Measurements from ENCODE around the gene MSRB1. TPM values are rescaled to one million over a fixed set of nuclear protein-coding genes. Genes with fewer than 3 reads are reported as not detected.

Gene MSRB1
- total and polyA plus RNA-seq, 2 of the 13 experiments (the other 11 are each of a cell fraction or from before 2014, with no cell fraction given): 32.1 to 75.4 TPM

DNA sequence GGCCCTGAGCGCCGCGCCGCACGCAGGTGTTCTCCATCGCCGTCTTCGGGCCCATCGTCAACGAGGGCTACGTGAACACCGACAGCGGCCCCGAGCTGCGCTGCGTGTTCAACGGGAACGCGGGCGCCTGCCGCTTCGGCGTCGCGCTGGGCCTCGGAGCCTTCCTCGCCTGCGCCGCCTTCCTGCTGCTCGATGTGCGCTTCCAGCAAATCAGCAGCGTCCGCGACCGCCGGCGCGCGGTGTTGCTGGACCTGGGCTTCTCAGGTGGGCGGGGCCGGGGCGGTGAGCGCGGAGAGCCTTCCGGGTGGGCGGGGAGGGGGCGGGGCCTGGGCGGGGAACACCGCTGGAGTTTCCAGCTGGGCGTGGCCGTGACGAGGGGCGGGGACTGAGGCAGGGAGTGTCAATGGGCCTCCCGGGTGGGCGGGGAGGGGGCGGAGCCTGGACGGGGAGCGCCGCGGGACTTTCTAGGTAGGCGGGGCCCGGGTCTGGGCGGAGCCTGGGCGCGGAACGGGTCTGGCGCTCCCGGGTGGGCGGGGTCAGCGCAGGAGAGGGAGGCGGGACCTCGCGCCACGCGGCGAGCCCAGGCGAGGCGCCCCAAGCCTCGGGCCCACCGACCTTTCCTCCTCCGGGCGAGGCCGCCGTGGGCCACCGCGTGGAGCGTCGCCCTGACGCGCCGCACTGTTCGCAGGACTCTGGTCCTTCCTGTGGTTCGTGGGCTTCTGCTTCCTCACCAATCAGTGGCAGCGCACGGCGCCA lies 49.1 kb upstream of the MSRB1 start:
- in situ Hi-C loops (cut with HindIII; ENCODE audit: extremely low pct_ligation_motif_present, low pct_unique_long_range_greater_than_20kb) (no loop called here), intact Hi-C loops (cut with micrococcal nuclease; ENCODE audit: unreplicated experiment) (no loop called here)
- BruUV-seq (replicated peaks): no TSS peak
- no peak overlapping the region for H2AFZ ChIP-seq (ENCODE audit: low read length)
- no peaks in the 10 kb centered on the region for H4K20me1 ChIP-seq (ENCODE audit: insufficient read depth, low read length)
- DNase-seq (ENCODE audit: low spot score): no peak
- H3K4me3 ChIP-seq (replicated peaks in 1 of 3; ENCODE audit: insufficient read depth in 1 of 3, low read depth in 2 of 3, low read length in 3 of 3): no peak overlapping the region
- H3K79me2 ChIP-seq (ENCODE audit: insufficient read depth, low read length): no peaks in the 10 kb centered on the region
- no peaks in the 10 kb centered on the region for H3K9me3 ChIP-seq (ENCODE audit: low read length)
- H3K36me3 ChIP-seq (replicated peaks in 1 of 2; ENCODE audit: control insufficient read depth in 1 of 2, insufficient read depth in 2 of 2, low read length in 2 of 2): no peaks in the 10 kb centered on the region; a peak in 1 of 5 replicates
- H3K27ac ChIP-seq (ENCODE audit: extremely low read length, insufficient read depth, low read length): no peak overlapping the region
- POLR2A ChIA-PET: interaction anchor here (0.7 to 2.6 kb wide), 3 partner anchors 20 to 154 kb away, joined by 3 to 16 read pairs (median 7); partner anchors contain the start of genes RPS2 and TBL3
- H3K27me3 ChIP-seq (ENCODE audit: control insufficient read depth in 1 of 2, insufficient read depth in 2 of 2, low read length in 2 of 2): peaks cover 0 to 8% of the 10 kb centered on the region in 2 experiments; a peak in 2 of 5 replicates
- peaks cover 48% of the 10 kb centered on the region for H3K4me1 ChIP-seq (ENCODE audit: insufficient read depth, low read length)
- ATAC-seq: no peak
- 78% methylated on average over 89 of the region's 96 CpGs for WGBS (ENCODE audit: low lambda C conversion rate)
- no peak for FAIRE-seq
- H3K4me2 ChIP-seq (ENCODE audit: low read depth, low read length): no peak overlapping the region
- 0 out of 2 replicates have a peak, but pooled peaks have one; percentile 32 for TF ChIP-seq ZBTB38 (CRISPR knock-in tag; IDR thresholded peaks at IDR 0.05)
- no peak for TF ChIP-seq HMGA1 (CRISPR knock-in tag; conservative IDR thresholded peaks at IDR 0.05)
- TF ChIP-seq, protein P1, sequence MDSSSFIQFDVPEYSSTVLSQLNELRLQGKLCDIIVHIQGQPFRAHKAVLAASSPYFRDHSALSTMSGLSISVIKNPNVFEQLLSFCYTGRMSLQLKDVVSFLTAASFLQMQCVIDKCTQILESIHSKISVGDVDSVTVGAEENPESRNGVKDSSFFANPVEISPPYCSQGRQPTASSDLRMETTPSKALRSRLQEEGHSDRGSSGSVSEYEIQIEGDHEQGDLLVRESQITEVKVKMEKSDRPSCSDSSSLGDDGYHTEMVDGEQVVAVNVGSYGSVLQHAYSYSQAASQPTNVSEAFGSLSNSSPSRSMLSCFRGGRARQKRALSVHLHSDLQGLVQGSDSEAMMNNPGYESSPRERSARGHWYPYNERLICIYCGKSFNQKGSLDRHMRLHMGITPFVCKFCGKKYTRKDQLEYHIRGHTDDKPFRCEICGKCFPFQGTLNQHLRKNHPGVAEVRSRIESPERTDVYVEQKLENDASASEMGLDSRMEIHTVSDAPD (CRISPR knock-in tag; IDR thresholded peaks at IDR 0.05): no peak
- TF ChIP-seq SP1 (IDR thresholded peaks at IDR 0.05): no peak
- TF ChIP-seq SP1 (CRISPR knock-in tag; IDR thresholded peaks at IDR 0.05): peak; percentile 28; the same call in 1 of the 2 replicates
- no peak for TF ChIP-seq ZNF780A (CRISPR knock-in tag; IDR thresholded peaks at IDR 0.05)
- TF ChIP-seq HOXA3 (CRISPR knock-in tag; IDR thresholded peaks at IDR 0.05): peak; percentile 53
- TF ChIP-seq GMEB2 (CRISPR knock-in tag; IDR thresholded peaks at IDR 0.05; ENCODE audit: low read depth): no peak
- no peak for TF ChIP-seq ZNF251 (CRISPR knock-in tag; IDR thresholded peaks at IDR 0.05)
- TF ChIP-seq, protein P2, sequence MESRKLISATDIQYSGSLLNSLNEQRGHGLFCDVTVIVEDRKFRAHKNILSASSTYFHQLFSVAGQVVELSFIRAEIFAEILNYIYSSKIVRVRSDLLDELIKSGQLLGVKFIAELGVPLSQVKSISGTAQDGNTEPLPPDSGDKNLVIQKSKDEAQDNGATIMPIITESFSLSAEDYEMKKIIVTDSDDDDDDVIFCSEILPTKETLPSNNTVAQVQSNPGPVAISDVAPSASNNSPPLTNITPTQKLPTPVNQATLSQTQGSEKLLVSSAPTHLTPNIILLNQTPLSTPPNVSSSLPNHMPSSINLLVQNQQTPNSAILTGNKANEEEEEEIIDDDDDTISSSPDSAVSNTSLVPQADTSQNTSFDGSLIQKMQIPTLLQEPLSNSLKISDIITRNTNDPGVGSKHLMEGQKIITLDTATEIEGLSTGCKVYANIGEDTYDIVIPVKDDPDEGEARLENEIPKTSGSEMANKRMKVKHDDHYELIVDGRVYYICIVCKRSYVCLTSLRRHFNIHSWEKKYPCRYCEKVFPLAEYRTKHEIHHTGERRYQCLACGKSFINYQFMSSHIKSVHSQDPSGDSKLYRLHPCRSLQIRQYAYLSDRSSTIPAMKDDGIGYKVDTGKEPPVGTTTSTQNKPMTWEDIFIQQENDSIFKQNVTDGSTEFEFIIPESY (CRISPR knock-in tag; IDR thresholded peaks at IDR 0.05): peak; percentile 72
- TF ChIP-seq ZNF816 (CRISPR knock-in tag; IDR thresholded peaks at IDR 0.05; ENCODE audit: borderline replicate concordance): no peak
- TF ChIP-seq PRPF4 (IDR thresholded peaks at IDR 0.05; ENCODE audit: low read depth, low read length, poor library complexity, severe bottlenecking): peak; percentile 49
- H3K9ac ChIP-seq (ENCODE audit: insufficient read depth, low read depth, low read length): no peak overlapping the region
- CTCF ChIA-PET (ENCODE audit: low intra/inter-chr PET ratio, low total read pairs): no interaction called here

All from HepG2 (cell line).